Neural cell (in vitro differentiated cells): ENCODE data around the gene FILIP1. TPM values are rescaled to one million over a fixed set of nuclear protein-coding genes. Genes with fewer than 3 reads are reported as not detected.

Experiments
- H2AFZ ChIP-seq: fragments of 200-600, 300-800 bp; sonication (generic), shearing (Covaris generic); 2 replicates; pipeline ENCODE4 v1.6.0; 2014; ENCODE audit warnings: low read depth, mild to moderate bottlenecking, antibody characterized with exemption, low read length, moderate library complexity
- H3F3A ChIP-seq: fragments of 200-600 bp; shearing (Covaris generic); 2 replicates; pipeline ENCODE4 v1.6.1; 2016; ENCODE audit warnings: mild to moderate bottlenecking, moderate library complexity, mixed read lengths, antibody characterized with exemption, low read length; ENCODE audit not compliant: insufficient read depth, poor library complexity, severe bottlenecking
- H3K27ac ChIP-seq: fragments of 200-600, 300-800 bp; sonication (generic), shearing (Covaris generic); 2 replicates; pipeline ENCODE4 v1.5.1; 2014; ENCODE audit warnings: mild to moderate bottlenecking, low read length, moderate library complexity
- H3K27me3 ChIP-seq: fragments of 300-800, 200-600 bp; sonication (generic), shearing (Covaris generic); 2 replicates; pipeline ENCODE4 v1.6.0; 2014; ENCODE audit warnings: mild to moderate bottlenecking, low read depth, low read length, moderate library complexity; ENCODE audit not compliant: insufficient read depth
- H3K36me3 ChIP-seq: fragments of 300-800, 200-600 bp; sonication (generic), shearing (Covaris generic); 2 replicates; pipeline ENCODE4 v1.5.1; 2014; ENCODE audit warnings: mild to moderate bottlenecking, antibody characterized with exemption, low read length, moderate library complexity; ENCODE audit not compliant: insufficient read depth
- H3K4me2 ChIP-seq: fragments of 300-800, 200-600 bp; sonication (generic), shearing (Covaris generic); 2 replicates; pipeline ENCODE4 v1.6.0; 2014; ENCODE audit warnings: mild to moderate bottlenecking, low read length
- H3K4me3 ChIP-seq: fragments of 300-800, 200-600 bp; sonication (generic), shearing (Covaris generic); 2 replicates; pipeline ENCODE4 v1.5.1; 2014; ENCODE audit warnings: mild to moderate bottlenecking, low read length, moderate library complexity
- H3K79me2 ChIP-seq: fragments of 200-600 bp; shearing (Covaris generic); replicated peaks from 2 replicates; pipeline ENCODE4 v1.6.0; 2014; ENCODE audit warnings: mild to moderate bottlenecking, low read length, moderate library complexity; ENCODE audit not compliant: insufficient read depth
- H3K9ac ChIP-seq: fragments of 300-800, 200-600 bp; sonication (generic), shearing (Covaris generic); 2 replicates; pipeline ENCODE4 v1.6.1; 2016; ENCODE audit warnings: mild to moderate bottlenecking, low read length, mixed read lengths
- H3K9me2 ChIP-seq: fragments of 200-600 bp; shearing (Covaris generic); 2 replicates; pipeline ENCODE4 v1.6.1; 2016; ENCODE audit warnings: mild to moderate bottlenecking, low read length, mixed read lengths; ENCODE audit not compliant: insufficient read depth
- H3K9me3 ChIP-seq: fragments of 200-600, 300-800 bp; sonication (generic), shearing (Covaris generic); 2 replicates; pipeline ENCODE4 v1.6.1; 2016; ENCODE audit warnings: mild to moderate bottlenecking, mixed run types, low read length, moderate library complexity, mixed read lengths
- H4K20me1 ChIP-seq: fragments of 200-600 bp; shearing (Covaris generic); 2 replicates; pipeline ENCODE4 v1.6.1; 2016; ENCODE audit warnings: mild to moderate bottlenecking, mixed run types; ENCODE audit not compliant: insufficient read depth
- CTCF ChIP-seq: fragments of 450-650 bp; IDR thresholded peaks from 2 replicates; pipeline ENCODE4 v1.5.1; 2014; ENCODE audit warnings: antibody characterized with exemption, mild to moderate bottlenecking, moderate library complexity; ENCODE audit not compliant: poor library complexity, severe bottlenecking
- EP300 ChIP-seq: fragments of 450-650 bp; conservative IDR thresholded peaks from 2 replicates; pipeline ENCODE4 v1.6.1; 2014; ENCODE audit warnings: antibody characterized with exemption, mild to moderate bottlenecking, moderate library complexity; ENCODE audit not compliant: poor library complexity, severe bottlenecking
- EZH2 ChIP-seq: fragments of 200-600, 300-800 bp; shearing (Covaris generic), sonication (generic); IDR thresholded peaks from 2 replicates; pipeline ENCODE4 v1.6.1; 2014; ENCODE audit warnings: antibody characterized with exemption, low read length, borderline replicate concordance, mild to moderate bottlenecking; ENCODE audit not compliant: insufficient read depth, poor library complexity, severe bottlenecking
- MXI1 ChIP-seq: fragments of 450-650 bp; conservative IDR thresholded peaks from 2 replicates; pipeline ENCODE4 v1.6.1; 2014; ENCODE audit warnings: antibody characterized with exemption, mild to moderate bottlenecking; ENCODE audit not compliant: poor library complexity, severe bottlenecking
- POLR2AphosphoS5 ChIP-seq: IDR thresholded peaks from 2 replicates; pipeline ENCODE4 v1.6.1; 2012
- RAD21 ChIP-seq: fragments of 450-650 bp; conservative IDR thresholded peaks from 2 replicates; pipeline ENCODE4 v1.6.1; 2014; ENCODE audit warnings: antibody characterized with exemption, mild to moderate bottlenecking, moderate library complexity
- SMC3 ChIP-seq: fragments of 450-650 bp; conservative IDR thresholded peaks from 2 replicates; pipeline ENCODE4 v1.6.1; 2014; ENCODE audit warnings: antibody characterized with exemption, mild to moderate bottlenecking, moderate library complexity; ENCODE audit not compliant: poor library complexity
- TAF1 ChIP-seq: IDR thresholded peaks from 2 replicates; pipeline ENCODE4 v1.6.1; 2012; ENCODE audit warnings: low read depth
- polyA plus RNA-seq: library from polyadenylated mRNA; depleted of rRNA; stranded (reverse); fragments of >200 nt; gene quantifications from 2 replicates; pipeline ENCODE4 v1.2.3, GENCODE V29; 2014
- TF ChIP-seq, protein P1 (sequence below): IDR thresholded peaks from 2 replicates; pipeline ENCODE4 v1.6.1; 2012; ENCODE audit warnings: borderline replicate concordance

FILIP1 gene
- polyA plus RNA-seq, 1 donor from 2014 or later = 1.4 TPM

GRCh38 chr6:75463061-75463460, 30.5 kb downstream of the FILIP1 start:
- no peaks in the 10 kb centered on the region for H3F3A ChIP-seq

GRCh38 chr6:75460681-75461080, 32.9 kb downstream of the FILIP1 start:
- Histone ChIP-seq H3K27ac (no peak overlapping the region), H3K4me2 (no peak overlapping the region), H3K4me3 (no peak overlapping the region), H4K20me1 (no peaks in the 10 kb centered on the region), H3K9me3 (no peaks in the 10 kb centered on the region), H2AFZ (no peak overlapping the region), H3K9me2 (no peaks in the 10 kb centered on the region), H3K27me3 (no peaks in the 10 kb centered on the region), H3K9ac (no peak overlapping the region), H3F3A (no peaks in the 10 kb centered on the region), H3K79me2 (no peaks in the 10 kb centered on the region), H3K36me3 (no peaks in the 10 kb centered on the region)
- TF ChIP-seq RAD21 = no peak
- TF ChIP-seq EZH2 = no peak
- TF ChIP-seq POLR2AphosphoS5 = no peak
- TF ChIP-seq CTCF = no peak
- no peak for TF ChIP-seq MXI1
- no peak for TF ChIP-seq TAF1
- TF ChIP-seq SMC3 = no peak
- no peak for TF ChIP-seq EP300
- TF ChIP-seq, protein P1, sequence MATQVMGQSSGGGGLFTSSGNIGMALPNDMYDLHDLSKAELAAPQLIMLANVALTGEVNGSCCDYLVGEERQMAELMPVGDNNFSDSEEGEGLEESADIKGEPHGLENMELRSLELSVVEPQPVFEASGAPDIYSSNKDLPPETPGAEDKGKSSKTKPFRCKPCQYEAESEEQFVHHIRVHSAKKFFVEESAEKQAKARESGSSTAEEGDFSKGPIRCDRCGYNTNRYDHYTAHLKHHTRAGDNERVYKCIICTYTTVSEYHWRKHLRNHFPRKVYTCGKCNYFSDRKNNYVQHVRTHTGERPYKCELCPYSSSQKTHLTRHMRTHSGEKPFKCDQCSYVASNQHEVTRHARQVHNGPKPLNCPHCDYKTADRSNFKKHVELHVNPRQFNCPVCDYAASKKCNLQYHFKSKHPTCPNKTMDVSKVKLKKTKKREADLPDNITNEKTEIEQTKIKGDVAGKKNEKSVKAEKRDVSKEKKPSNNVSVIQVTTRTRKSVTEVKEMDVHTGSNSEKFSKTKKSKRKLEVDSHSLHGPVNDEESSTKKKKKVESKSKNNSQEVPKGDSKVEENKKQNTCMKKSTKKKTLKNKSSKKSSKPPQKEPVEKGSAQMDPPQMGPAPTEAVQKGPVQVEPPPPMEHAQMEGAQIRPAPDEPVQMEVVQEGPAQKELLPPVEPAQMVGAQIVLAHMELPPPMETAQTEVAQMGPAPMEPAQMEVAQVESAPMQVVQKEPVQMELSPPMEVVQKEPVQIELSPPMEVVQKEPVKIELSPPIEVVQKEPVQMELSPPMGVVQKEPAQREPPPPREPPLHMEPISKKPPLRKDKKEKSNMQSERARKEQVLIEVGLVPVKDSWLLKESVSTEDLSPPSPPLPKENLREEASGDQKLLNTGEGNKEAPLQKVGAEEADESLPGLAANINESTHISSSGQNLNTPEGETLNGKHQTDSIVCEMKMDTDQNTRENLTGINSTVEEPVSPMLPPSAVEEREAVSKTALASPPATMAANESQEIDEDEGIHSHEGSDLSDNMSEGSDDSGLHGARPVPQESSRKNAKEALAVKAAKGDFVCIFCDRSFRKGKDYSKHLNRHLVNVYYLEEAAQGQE = no peak

More at GRCh38 chr6:75463061-75463460, 30.5 kb downstream of the FILIP1 start:
- H3K9me2 ChIP-seq = no peaks in the 10 kb centered on the region
- no peaks in the 10 kb centered on the region for H3K79me2 ChIP-seq
- TF ChIP-seq CTCF (no peak), MXI1 (no peak), TAF1 (no peak)
- no peaks in the 10 kb centered on the region for H3K27me3 ChIP-seq
- H3K27ac ChIP-seq = no peak overlapping the region
- no peak overlapping the region for H3K4me2 ChIP-seq
- H3K4me3 ChIP-seq = no peak overlapping the region
- H4K20me1 ChIP-seq = no peaks in the 10 kb centered on the region
- H3K9me3 ChIP-seq = no peaks in the 10 kb centered on the region
- H2AFZ ChIP-seq = no peak overlapping the region
- H3K9ac ChIP-seq = no peak overlapping the region
- H3K36me3 ChIP-seq = no peaks in the 10 kb centered on the region
